Measurements from ENCODE around the gene REEP5.

DNA sequence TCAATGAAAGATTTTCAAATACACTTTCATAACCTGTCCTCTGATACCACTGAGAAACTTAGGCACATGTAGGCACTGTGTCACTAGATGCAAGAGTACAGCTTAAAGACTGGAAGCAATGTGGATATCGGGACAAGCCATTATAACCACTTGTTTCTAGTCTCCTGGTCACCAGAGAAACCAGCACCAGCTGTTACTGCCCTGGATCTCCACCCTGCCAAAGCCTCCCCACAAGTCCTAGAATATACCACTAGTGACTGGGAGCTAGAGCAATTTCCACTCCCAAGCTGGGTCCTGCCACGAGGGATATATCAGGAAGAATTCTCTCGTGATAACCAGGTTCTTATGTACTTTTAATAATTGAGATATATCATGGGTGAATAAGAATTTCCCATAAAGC, 19.5 kb downstream of the REEP5 start:
- TF ChIP-seq CTCF (IDR thresholded peaks at IDR 0.05) (no peak), POLR2A (IDR thresholded peaks at IDR 0.05) (no peak)

All from thyroid gland (tissue), 4 donors.